ENCODE results near the gene ZBTB12.
A peak's percentile ranks its signal among the peaks of the same experiment; 100 is the strongest.

Gene ZBTB12

DNA sequence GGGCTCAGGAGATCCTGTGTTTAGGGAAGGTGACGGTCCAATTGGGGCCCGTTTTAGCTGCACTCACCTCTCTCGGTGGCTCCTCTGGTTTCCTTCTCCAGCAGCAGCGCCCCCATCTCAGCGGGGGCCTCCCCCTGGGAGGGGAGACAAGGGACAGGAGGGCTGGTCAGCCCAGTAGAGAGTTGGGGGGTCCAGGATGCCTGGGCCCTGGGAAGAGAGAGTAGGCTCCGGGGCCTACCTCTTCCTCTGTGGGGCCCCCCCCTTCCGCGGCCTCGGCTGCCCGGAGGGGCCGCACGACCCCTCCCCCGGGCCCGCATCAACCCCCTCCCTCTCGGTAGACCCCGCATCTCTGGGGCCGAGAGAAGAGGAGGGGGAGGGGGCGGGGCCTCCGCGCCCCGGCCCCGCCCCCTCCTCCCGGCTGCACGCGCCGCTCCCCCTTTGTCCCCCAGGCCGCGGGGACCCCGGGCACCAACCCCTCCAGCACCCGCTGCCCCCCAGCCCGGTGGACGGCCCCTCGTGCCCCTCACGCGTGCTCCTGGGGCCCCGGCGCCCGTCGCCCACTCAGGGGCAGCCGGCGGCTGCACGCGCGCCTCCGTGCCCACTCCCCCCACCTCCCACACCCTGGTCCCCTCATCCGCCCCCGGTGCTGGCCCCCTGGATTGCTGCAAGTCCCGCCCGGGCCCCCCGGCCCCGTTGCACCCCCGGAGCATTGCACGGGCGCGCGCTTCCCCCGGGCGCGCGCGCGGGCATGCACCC is 4.9 kb downstream of the ZBTB12 start:
- peak; percentile 30 for DNase-seq (ENCODE audit: low spot score)

DNA sequence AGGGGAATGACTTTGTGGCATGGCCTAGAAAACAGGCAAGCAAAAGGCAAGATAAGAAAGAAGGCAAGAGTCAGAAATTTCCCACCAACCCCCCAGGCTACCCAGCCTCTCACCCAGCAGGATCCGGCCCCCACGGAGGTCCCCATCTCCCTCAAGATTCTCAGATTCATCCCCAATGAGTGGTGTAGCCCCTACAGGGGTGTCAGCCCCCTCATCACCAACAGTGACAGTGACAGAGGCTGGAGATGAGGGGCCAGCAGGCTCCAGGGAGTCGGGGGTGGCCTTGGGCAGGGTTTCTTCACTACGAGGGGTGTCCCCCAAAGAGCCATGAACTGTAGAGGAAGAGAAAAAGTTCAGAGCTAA is 5.4 kb downstream of the ZBTB12 start:
- DNase-seq (ENCODE audit: low spot score) = no peak

- no peak for DNase-seq (ENCODE audit: low spot score)
Measured at GRCh38 chr6:31892821-31893220, 9.1 kb downstream of the ZBTB12 start.

DNA sequence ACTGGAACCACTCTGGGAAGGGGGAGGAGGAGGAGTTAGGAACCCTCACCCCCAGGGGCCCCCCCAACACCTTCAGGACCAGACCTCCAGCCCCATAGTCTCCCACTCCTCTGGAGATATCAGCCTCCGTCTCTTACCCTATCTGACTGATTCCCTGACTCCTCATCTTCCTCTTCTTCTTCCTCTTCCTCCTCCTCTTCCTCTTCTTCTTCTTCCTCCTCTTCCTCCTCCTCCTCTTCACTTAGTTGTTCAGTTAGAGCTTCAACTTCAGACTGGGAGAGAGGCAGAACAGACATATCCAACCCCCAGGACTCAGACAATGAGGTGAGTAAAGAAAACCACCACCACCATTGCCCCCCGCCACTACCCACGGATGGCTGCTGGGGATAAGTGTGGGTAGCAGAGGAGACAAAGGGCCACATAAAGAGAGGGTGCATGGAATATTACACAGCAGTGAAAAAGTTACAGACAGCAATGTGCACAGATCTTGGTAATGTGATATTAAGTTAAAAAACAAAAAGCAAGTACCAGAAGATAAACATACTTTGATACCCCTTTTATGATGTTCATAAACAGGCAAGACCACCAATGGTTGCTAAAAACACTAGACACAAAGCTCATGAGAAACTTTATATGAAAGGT is 12.4 kb downstream of the ZBTB12 start:
- no peak for DNase-seq (ENCODE audit: low spot score)

DNA sequence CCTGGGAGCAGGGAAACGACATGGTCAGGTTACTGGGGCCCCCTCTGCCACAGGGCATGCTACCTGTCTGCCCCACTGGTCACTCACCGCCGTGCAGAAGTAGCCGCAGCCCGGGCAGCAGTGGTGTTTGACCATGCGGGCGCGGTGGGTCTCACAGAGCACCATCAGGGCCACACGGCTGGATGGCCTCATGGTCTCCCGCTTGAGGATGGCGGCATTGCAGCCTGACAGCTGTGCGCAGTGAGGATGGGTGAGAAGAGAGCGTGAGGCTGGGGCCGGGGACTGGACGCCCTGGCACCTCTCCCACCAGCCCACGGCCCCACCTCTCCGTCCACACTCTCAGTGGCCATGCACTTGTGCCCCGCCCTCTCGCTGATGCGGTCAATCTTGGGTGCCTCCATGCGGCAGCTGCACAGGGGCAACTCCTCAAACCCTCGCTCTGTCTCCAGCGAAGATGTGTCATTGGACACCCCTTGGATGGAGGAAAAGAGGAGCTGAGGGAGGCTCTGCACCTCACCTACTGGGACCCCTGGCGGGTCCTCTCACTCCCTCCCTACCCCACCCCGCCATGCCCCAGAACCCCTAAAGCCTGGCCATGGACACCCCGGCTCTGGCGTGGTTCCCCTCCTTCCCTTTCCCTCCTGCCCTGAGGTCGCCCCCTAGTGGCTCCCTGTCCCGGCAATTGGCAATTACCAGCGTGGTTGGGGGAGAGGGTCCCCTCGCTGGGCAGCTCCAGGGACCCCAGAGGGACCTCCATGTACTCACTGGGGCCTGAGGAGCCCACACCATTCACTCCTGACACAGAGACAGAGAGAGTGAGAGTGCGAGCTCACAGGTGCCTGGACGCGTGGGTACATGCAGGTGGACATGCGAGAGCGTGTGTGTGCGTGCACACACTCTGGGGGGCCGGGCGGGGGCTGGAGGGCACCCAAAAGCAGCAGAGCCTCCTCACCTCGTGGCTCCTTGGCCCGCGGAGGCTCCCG is 13.3 kb downstream of the ZBTB12 start:
- peak; percentile 54 for DNase-seq (ENCODE audit: low spot score)

GRCh38 chr6:31887173-31888007 is 14.5 kb downstream of the ZBTB12 start:
- DNase-seq (ENCODE audit: low spot score) = no peak

DNA sequence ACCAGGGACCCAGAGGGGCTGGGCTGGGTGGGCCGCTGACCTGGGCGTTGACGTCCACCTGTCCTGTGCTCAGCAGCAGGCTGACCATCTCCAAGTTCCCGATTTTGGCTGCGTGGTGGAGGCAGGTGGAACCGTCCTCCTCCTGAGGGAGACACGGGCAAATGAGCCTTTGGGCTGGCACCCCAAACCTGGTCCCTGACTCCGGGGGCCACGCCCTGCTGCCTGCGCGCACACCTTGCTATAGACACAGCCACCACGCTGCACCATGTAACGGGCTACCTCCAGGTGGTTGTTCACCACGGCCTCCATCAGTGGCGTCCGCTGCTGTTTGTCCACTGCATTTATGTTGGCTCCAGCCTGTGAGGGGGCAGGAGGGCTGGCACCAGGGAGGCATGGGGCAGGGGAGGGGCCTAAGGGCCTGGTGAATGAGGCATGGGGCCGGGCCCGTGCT is 15.3 kb downstream of the ZBTB12 start:
- DNase-seq (ENCODE audit: low spot score) = no peak

DNA sequence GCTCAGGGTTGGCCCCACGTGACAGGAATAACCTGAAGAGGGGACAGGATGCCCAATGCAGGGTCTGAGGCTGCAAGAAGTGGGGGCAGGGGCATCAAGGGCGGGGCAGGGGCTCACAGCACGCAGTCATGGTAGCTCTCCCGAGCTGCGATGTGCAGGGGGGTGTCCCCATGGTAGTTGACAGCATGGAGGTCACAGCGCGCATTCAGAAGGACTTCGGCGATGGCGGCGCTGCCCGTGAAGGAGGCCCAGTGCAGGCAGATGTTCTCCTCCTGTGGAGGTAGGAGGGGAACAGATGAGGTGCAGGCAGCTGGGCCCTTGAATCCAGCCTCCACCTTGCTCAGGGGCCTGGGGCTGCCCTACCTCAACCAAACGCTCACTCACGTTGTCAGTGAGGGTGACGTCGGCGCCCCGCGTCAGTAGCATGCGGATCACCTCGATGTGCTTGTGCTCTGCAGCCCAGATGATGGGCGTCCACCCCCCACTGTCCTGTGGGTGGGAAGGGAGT is 17.3 kb downstream of the ZBTB12 start:
- DNase-seq (ENCODE audit: low spot score) = no peak

GRCh38 chr6:31883676-31884075 is 18.2 kb downstream of the ZBTB12 start:
- no peak for DNase-seq (ENCODE audit: low spot score)

- DNase-seq (ENCODE audit: low spot score) = no peak
Measured at GRCh38 chr6:31882344-31882743, 19.5 kb downstream of the ZBTB12 start.

DNA sequence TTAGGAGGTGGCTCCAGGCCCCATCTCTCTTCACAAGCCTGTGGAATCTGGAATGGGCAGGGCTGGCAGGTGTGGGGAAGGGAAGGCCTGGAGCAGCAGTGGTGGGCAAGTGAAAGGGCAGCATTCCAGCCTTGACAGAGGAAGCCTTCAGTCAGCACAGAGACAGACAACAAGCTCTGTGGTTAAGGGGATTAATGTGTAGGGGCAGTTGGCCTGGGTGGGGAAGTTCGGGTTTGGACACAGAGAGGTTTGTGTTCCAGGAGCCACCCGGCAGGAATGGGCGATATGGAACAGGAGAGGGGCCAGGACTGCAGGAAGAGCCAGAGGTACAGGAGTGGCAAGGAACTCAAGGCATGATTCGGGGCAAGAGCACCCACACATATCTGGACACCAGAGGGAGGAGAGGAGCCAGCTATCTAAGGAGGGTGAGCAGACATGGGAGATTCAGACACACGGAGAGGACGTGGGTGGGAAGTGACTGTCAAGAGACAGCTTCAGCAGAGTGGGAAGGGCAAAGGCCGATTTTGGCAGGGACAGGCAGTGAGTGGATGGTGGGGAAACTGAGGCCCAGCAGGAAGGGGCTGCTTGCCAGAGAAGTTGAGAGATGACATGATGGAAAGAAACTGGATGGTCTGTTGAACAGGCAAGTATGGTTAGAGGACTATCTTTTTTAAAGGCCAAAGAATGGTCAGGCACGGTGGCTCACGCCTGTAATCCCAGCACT is 20.6 kb downstream of the ZBTB12 start:
- no peak for DNase-seq (ENCODE audit: low spot score)

DNA sequence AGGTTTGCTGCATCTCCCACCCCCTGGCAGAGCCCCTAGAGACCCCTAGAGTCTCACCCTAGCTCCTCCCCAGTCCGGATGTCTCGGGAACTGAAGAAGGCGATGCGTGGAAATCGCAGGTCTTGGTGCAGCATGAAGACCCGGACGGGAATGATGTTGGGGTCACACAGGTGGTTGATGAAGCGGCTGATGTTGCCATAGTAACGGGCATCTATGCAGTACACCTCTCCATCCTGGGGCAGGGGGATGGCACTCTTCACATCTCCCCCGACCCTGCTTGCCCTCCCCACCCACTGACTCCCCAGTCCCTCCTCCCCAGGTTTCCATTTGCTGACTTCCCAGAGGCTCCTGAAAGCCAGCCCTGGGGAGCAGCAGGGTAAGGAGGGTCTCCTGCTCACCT is 21.3 kb downstream of the ZBTB12 start:
- no peak for DNase-seq (ENCODE audit: low spot score)

DNA sequence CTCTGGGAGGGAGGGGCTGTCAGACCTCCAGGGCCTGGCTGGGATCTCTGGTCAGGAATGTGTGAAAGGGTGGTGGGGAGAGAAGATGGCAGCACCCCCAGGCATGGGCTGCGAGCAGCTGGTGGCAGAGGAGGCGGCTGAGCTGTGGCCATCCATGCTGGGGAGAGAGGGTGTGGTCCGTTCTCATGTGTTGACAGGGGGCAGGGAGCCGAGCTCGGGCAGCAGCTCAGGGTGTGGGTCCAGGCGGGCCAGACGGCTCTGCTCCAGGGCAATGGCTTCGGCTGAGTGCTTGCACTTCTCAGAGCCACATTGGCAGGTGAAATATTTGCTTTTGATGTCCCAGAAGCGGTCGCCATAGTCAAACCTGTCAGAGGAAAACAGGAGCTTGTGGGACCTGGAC is 22.0 kb downstream of the ZBTB12 start:
- DNase-seq (ENCODE audit: low spot score) = no peak

DNA sequence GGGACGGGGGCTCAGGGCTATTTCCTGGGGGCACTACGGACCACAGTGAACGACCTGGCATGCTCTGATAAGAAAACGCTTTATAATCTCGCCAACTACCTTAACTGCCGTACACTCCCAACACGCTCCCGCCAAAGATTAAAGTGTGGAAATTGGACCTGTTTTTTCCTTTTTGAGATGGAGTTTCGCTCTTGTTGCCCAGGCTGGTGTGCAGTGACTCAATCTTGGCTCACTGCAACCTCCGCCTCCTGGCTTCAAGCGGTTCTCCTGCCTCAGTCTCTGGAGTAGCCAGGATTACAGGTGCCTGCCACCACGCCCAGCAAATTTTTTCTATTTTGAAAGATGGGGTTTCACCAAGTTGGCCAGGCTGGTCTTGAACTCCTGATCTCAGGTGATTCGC is 22.7 kb downstream of the ZBTB12 start:
- no peak for DNase-seq (ENCODE audit: low spot score)

GRCh38 chr6:31878726-31879125 is 23.2 kb downstream of the ZBTB12 start, which contains the start of gene SLC44A4:
Gene SLC44A4, minus strand, starts transcription at chr6:31878997. Its CDS starts 17 bp downstream, at chr6:31878980.
- no peak for DNase-seq (ENCODE audit: low spot score)

- DNase-seq (ENCODE audit: low spot score) = no peak
Measured at GRCh38 chr6:31878222-31878621, 23.7 kb downstream of the ZBTB12 start.

DNA sequence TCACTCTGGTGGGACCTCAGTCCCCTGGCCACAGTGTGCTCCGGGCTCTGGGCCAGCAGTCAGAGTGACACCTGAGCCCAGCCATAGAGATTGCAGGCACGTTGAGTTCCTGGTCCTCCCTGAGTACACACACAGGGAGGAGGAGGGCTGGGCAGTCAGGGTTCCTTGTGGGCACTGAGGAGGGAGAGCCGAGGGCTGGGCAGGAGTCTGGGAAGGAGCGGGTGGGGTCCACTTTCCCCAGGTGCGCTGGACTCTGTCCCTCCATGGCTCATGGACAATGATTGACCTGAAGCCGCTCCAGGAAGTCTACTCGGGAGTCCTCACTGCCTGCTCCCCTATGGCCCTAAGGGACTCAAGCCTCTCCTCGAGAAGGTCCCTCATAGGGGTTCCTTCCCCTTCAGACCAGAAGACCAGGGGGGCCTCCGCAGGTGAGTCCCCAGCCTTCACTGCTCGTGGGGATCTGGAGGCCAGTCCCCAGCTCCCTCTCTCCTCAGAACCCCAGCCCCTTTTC is 24.2 kb downstream of the ZBTB12 start:
- peak; percentile 59 for DNase-seq (ENCODE audit: low spot score)

GRCh38 chr6:31877125-31877650 is 24.7 kb downstream of the ZBTB12 start:
- no peak for DNase-seq (ENCODE audit: low spot score)

DNA sequence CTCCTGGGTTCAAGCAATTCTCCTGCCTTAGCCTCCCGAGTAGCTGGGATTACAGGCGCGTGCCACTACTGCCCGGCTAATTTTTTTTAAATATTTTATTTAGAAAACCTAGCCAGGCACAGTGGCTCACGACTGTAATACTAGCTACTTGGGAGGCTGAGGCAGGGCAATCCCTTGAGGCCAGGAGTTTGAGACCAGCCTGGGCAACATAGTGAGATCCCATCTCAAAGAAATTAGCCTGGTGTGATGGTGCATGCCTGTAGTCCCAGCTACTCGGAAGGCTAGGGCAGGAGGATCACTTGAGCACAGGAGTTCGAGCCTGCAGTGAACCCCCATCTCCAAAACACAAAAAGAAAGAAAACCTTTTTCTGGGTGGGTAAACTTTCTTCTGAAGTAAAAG is 25.5 kb downstream of the ZBTB12 start:
- no peak for DNase-seq (ENCODE audit: low spot score)

GRCh38 chr6:31875877-31876276 is 26.0 kb downstream of the ZBTB12 start:
- DNase-seq (ENCODE audit: low spot score) = no peak
